Measurements from ENCODE around the gene CLPX.
"Not testable (repeated sequence)": the region's sequence is repeated elsewhere in the genome, so short reads cannot be mapped to it uniquely, and the experiment has no call there.

CLPX gene

DNA sequence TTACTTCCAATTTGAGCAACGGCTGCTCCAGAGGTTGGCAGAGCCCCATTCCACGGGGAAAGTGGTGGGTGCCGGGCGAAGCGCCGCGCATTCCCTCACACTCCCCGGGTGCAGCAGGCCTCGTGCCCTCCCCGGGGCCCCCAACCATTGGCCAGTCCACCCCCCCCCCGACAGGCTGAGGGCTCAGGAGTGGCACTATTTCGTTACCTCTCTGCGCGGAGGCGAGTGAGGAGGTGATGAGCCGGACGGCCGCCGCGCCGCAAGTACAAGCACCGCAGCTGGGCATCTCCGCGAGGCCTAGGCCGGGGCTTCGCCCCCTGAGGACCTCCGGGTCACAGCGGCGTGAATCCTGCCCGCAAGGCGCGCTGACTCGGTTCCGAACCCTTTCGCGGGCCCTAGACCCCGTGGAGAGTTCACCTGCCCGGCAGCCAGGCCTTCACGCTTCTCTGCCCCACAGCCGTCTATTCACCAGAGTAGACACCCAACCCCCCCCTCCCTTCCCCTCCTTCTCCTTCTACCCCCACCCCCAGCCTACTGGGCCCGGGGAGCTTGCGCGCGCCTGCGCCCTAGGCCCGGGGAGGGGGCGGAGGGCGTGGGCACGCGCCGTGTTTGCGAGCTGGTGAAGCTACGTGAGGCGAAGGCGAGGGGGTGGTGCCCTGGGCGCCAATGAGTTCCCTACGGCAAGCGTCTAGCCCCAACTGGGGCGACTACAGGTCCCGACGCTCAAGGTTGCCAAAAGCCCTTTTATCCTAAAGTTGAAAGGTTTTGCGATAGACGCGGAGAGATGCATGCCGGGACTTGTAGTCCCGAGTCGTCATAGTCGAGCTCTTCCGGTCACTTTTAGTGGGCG, at the start of gene CLPX:
TSS of gene CLPX (minus strand) at position 475 of the 850 bp plus-strand sequence. CDS start at position 286, 189 bp downstream.
- in situ Hi-C loops (cut with MboI; ENCODE audit: low sequenced_read_pairs) = loop anchor here (10.0 kb wide), 1 partner anchor 110 kb away; the partner anchor contains the start of gene RNU5A-1

DNA sequence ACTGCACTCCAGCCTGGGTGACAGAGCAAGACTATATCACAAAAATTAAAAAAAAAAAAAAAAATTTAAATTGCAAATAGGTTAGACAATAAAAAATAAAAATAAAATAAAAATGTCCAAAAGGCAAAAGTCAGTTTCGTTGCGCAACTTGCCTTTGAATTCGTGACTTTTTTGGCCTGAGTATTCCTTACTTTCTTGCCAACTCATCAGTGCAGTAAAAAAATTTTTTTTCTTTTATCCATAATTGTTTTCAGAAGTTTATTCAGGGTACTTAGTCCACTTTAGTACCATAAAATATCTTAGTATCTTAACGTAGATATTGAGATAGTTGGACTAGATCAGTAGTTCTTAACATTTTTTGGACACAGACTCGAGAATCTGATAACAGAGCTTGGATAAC, 48.6 kb upstream of the CLPX start:
- in situ Hi-C loops (cut with MboI; ENCODE audit: low sequenced_read_pairs) = no loop called here

GRCh38 chr15:65232520-65232919, 47.4 kb upstream of the CLPX start:
- in situ Hi-C loops (cut with MboI; ENCODE audit: low sequenced_read_pairs) = no loop called here

DNA sequence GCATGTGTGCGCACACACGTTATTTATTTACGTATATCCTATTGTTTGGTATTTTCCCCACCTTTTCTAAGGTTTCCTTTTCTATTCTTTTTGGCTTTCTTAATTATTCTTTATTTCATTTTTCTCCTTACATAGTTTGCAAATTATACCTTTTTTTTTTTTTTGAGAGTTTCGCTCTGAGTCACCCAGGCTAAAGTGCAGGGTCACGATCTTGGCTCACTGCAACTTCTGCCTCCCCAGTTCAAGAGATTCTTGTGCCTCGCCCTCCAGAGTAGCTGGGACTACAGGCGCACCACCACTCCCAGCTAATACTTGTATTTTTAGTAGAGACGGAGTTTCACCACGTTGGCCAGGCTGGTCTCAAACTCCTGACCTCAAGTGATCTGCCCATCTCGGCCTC, 46.2 kb upstream of the CLPX start:
- in situ Hi-C loops (cut with MboI; ENCODE audit: low sequenced_read_pairs) = no loop called here

GRCh38 chr15:65226901-65227300, 41.8 kb upstream of the CLPX start:
- in situ Hi-C loops (cut with MboI; ENCODE audit: low sequenced_read_pairs) = not testable (repeated sequence)

GRCh38 chr15:65226221-65226620, 41.1 kb upstream of the CLPX start:
- in situ Hi-C loops (cut with MboI; ENCODE audit: low sequenced_read_pairs) = no loop called here

DNA sequence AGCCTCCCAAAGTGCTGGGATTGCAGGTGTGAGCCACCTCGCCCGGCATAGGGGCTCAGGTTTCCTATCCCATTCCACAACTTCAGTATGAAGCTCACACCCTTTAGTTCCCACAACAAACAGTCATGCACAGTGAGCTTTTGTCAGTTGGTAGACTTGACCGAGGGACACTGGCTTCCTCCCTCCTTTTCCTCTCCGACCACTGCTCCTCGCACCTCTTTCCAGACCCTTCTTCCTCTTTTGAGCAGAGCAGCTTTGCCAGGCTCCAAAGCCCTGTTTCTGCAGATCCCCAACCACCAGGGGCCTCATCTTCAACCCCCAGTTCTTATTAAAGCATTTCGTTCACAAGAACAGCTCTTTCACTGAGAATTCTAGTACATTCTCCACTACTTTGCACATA, 38.9 kb upstream of the CLPX start:
- in situ Hi-C loops (cut with MboI; ENCODE audit: low sequenced_read_pairs) = no loop called here

DNA sequence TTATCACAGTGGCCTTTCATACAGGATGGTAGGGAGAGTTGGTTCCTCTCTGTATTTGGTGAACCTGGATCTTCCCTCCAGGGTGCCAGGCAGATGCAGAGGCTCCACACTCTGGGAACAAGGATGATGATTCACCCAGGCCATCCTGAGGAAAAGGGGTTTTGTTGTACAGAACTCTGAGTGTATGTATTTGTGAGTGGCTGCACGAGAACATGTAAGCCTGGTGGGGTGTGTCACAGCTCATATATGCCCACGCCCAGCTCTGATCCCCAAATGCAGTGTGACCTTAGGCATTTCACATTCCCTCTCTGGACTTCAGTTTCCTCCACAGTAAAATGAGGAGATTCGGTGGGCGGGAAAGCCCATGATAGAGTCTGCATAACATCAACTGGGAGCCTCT, 37.7 kb upstream of the CLPX start:
- in situ Hi-C loops (cut with MboI; ENCODE audit: low sequenced_read_pairs) = no loop called here

- in situ Hi-C loops (cut with MboI; ENCODE audit: low sequenced_read_pairs) = no loop called here
Measured at GRCh38 chr15:65221697-65222096, 36.6 kb upstream of the CLPX start.

GRCh38 chr15:65219137-65219536, 34.0 kb upstream of the CLPX start:
- in situ Hi-C loops (cut with MboI; ENCODE audit: low sequenced_read_pairs) = no loop called here

- in situ Hi-C loops (cut with MboI; ENCODE audit: low sequenced_read_pairs) = no loop called here
Measured at GRCh38 chr15:65217526-65218482, 32.7 kb upstream of the CLPX start.

GRCh38 chr15:65215496-65215895, 30.4 kb upstream of the CLPX start:
- in situ Hi-C loops (cut with MboI; ENCODE audit: low sequenced_read_pairs) = no loop called here

DNA sequence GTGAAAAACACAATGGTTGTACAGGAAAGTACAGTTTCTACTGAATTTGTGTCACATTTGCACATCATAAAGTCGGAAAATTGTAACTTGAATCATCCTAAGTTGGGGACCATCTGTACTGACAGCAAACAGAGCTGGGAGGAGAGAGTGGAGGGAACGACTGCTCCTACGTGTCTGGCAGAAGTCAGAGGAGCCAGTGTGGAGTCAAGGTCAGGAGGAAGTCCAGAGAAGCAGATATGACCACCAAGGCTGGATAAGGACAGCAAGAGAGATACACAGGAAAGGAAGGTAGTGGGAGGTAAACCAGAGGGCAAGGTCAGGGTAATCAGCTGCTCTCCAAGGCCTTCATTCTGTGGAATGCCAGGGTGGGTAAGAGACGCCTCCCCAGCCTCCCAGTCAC, 28.9 kb upstream of the CLPX start:
- in situ Hi-C loops (cut with MboI; ENCODE audit: low sequenced_read_pairs) = no loop called here

DNA sequence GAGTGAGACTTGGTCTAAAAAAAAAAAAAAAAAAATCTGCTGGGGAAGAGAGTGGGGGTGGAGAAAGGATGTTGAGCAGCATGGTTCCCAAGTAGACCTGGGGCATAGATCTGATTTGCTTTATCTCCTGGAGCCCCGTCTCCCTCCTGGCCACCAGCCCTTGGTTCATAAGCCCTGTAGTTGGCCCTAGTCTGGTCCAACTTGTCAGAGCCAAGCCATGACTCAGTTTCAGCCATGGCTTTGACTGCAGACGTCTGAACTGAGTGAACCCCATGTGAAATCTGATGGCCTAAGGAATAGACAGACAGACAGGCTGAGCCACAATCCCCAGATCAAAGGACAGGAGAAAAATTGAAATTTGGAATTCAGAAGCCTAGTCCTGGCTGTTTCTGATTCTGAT, 28.1 kb upstream of the CLPX start:
- in situ Hi-C loops (cut with MboI; ENCODE audit: low sequenced_read_pairs) = no loop called here

- in situ Hi-C loops (cut with MboI; ENCODE audit: low sequenced_read_pairs) = no loop called here
Measured at GRCh38 chr15:65212097-65212496, 27.0 kb upstream of the CLPX start.

DNA sequence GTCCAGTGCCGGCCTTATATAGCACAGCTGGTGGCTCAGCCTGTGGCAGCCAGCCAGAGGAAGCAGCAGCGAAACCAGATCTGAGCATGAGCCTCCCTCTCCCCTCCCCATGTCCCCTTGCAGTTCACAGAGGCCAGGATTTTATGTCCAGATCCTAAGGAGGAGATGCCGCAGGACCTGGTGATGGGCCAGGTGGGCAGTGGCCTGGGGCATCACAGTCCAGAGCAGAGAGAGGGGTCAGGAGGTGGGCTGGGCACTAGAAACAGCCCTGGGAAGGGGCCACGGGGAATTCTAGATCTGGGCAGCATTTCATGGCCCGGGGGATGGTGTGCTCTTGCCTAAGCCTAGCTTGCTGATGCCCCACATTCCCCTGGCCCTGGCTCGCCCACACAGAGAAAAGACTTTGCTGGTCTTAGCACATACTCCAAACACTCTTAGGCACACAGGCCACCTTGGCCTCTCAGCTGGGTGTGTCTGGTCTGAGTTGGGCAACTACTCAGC, 26.4 kb upstream of the CLPX start:
- in situ Hi-C loops (cut with MboI; ENCODE audit: low sequenced_read_pairs) = no loop called here

DNA sequence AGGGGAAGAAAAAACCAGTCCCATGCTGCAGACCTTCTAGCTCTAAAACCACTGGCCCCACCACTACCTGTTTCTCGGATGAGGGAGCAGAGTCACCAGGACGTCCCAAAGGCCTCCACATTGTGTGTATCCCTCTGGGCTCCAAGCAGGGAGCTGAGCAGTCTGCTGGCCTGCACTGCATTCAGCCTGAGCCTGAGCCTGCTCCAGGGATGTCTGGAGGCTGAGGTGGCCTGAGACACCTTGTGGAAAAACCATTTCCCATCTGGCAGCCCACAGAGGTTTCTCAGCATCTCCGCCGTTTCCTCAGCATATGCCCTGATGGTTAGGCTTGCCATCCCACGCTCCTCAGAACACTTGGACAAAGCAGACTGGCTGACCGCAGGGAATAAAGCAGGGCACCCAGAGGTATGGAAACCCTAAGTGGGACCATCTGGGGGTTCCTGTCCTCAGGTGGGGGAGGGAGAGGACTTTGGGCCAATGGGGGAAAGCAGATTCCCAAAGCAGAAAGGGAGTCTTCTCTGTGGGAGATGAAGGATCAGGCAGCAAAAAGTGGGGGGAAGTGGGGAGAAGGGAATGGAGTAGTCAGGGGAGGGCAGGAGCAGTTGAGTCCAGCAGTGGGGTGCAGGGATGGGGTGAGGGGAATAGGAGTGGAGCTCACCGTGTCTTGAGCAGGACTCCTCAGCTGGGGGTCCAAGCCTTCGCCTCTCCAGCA, 25.8 kb upstream of the CLPX start, which contains the start of gene CILP:
TSS of gene CILP (minus strand) at position 704 of the 712 bp plus-strand sequence. CDS start 1,718 bp downstream, outside the sequence.
- in situ Hi-C loops (cut with MboI; ENCODE audit: low sequenced_read_pairs) = no loop called here

GRCh38 chr15:65209701-65210643, 24.8 kb upstream of the CLPX start:
- in situ Hi-C loops (cut with MboI; ENCODE audit: low sequenced_read_pairs) = no loop called here

DNA sequence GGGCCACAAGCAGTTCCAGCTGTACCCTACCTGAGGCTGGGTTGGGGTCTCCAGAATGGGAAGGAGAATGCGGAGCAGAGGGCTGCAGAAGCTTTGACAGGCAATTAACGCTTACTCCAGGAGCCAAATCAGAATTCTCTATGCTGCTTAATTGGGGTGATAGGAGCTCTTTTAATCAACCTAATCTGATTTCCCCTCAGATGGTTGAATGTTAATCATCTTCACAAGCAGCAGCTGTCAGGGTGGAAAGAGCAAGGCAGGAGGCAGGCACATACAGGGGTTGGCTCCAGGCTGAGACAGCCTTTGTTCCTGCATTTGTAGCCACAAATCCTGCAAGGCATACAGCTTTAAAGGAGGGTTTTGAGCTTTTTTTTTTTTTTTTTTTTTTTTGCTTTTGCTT, 23.5 kb upstream of the CLPX start:
- in situ Hi-C loops (cut with MboI; ENCODE audit: low sequenced_read_pairs) = no loop called here
